Kidney (tissue), 14 donors: ENCODE results near the gene LCAT. TPM values are rescaled to one million over a fixed set of nuclear protein-coding genes. Genes with fewer than 3 reads are reported as not detected.

Source experiments
- DNase-seq, 5 donors: peaks; one replicate each; pipeline ENCODE4 v3.0.0-alpha.2; 2013 to 2020
- FAIRE-seq: peaks from 2 replicates; lab custom pipeline; 2012; peaks lifted over from hg19 to GRCh38; lab: Jason Lieb, UNC
- H3K27ac ChIP-seq, 2 donors: one replicate each; pipeline ENCODE4 v1.7.0; 2013; ENCODE audit warnings: low read depth in 2 of 2, low read length in 2 of 2, inconsistent platforms in 1 of 2
- H3K27me3 ChIP-seq: one replicate; pipeline ENCODE4 v1.7.1; 2013; ENCODE audit warnings: low read length, inconsistent platforms; ENCODE audit not compliant: control insufficient read depth, insufficient read depth
- H3K36me3 ChIP-seq, 3 donors: one replicate each; pipeline versions ENCODE4 v1.7.0 to v1.7.1; 2013; ENCODE audit warnings: low read length in 3 of 3, control low read depth in 1 of 3, inconsistent platforms in 1 of 3; ENCODE audit not compliant: insufficient read depth in 3 of 3, control insufficient read depth in 2 of 3
- H3K4me1 ChIP-seq, 3 donors: one replicate each; pipeline versions ENCODE4 v1.7.0 to v1.7.1; 2013; ENCODE audit warnings: low read length in 3 of 3, inconsistent platforms in 1 of 3, low read depth in 1 of 3; ENCODE audit not compliant: control insufficient read depth in 2 of 3, insufficient read depth in 2 of 3
- H3K4me3 ChIP-seq, 3 donors: one replicate each; pipeline versions ENCODE4 v1.7.0 to v1.8.1; 2013; ENCODE audit warnings: low read length in 3 of 3, control low read depth in 1 of 3, inconsistent platforms in 1 of 3
- H3K9ac ChIP-seq, 3 donors: one replicate each; pipeline versions ENCODE4 v1.7.0 to v1.7.1; 2013; ENCODE audit warnings: low read length in 3 of 3, control low read depth in 1 of 3, inconsistent platforms in 1 of 3
- H3K9me3 ChIP-seq, 3 donors: one replicate each; pipeline versions ENCODE4 v1.7.0 to v1.7.1; 2013; ENCODE audit warnings: low read length in 3 of 3, control low read depth in 1 of 3, inconsistent platforms in 1 of 3; ENCODE audit not compliant: control insufficient read depth in 2 of 3, insufficient read depth in 1 of 3
- intact Hi-C: fragments of 100-400 bp; cut with DNase I; formaldehyde crosslinking; loops from one replicate; pipeline ENCODE4 v1.11.1; 2022
- polyA plus RNA-seq: library from polyadenylated mRNA; stranded (reverse); fragments of 350-450 nt; fragmentation: Illumina TruSeq; extraction: RNeasy Lipid Tissue Mini Kit (QIAGEN cat#74804); gene quantifications from one replicate; pipeline ENCODE4 v1.2.3, GENCODE V29; 2014; ENCODE audit warnings: low read depth, low replicate concordance; ENCODE audit not compliant: insufficient read depth
- total RNA-seq: library from RNA; stranded (reverse); fragmentation: NEBNext Ultra II Directional; extraction: Animal tissue kit (Norgen Biotek cat#: 25700); gene quantifications from one replicate; pipeline ENCODE4 v1.2.1, GENCODE V29; 2021
- TF ChIP-seq, protein P1 (sequence below): IDR thresholded peaks from 3 replicates; pipeline ENCODE4 v1.5.1; 2012; ENCODE audit warnings: mild to moderate bottlenecking, moderate library complexity, borderline replicate concordance; ENCODE audit not compliant: insufficient read depth; ENCODE audit errors: extremely low read depth
- donor health status: control.
- donor health status: control.
- donor health status: control.
- donor health status: control.
- donor health status: control.
- donor health status: DM: yes; HTN: yes; CAD: no.
- donor health status: Normal renal cell carcinoma (clear cell type).

LCAT gene
- total and polyA plus RNA-seq, 2 donors from 2014 or later: 10.2 to 27.4 TPM

DNA sequence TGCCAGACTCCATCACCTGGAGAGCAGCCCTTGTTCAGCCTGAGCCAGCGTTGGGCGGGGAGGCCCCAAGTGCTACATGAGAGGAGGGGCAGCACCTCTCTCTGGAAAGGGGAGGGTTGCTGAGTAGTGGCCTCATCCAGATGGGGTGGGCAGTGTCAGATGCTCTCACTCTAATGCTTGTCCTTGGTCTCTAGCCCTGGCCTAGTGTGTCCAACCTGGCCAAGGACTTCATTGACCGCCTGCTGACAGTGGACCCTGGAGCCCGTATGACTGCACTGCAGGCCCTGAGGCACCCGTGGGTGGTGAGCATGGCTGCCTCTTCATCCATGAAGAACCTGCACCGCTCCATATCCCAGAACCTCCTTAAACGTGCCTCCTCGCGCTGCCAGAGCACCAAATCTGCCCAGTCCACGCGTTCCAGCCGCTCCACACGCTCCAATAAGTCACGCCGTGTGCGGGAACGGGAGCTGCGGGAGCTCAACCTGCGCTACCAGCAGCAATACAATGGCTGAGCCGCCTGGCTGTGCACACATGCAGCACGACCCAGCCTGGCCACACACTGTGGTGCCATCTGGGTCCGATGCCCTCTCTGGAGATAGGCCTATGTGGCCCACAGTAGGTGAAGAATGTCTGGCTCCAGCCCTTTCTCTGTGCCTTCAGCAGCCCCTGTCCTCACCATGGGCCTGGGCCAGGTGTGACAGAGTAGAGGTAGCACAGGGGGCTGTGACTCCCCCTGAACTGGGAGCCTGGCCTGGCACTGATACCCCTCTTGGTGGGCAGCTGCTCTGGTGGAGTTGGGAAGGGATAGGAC lies 16.6 kb downstream of the LCAT start:
- intact Hi-C loops: loop anchor here (10.0 kb wide), 2 partner anchors 113 to 253 kb away; no protein-coding TSS in a partner anchor
- DNase-seq: no peak
- Histone ChIP-seq H3K36me3 (peaks cover 0 to 11% (median 2%) of the 10 kb centered on the region in 3 donors), H3K27me3 (no peaks in the 10 kb centered on the region), H3K9ac (no peak overlapping the region), H3K9me3 (no peaks in the 10 kb centered on the region), H3K4me3 (no peak overlapping the region), H3K4me1 (peaks cover 0 to 6% (median 0%) of the 10 kb centered on the region in 3 donors), H3K27ac (no peak overlapping the region)
- TF ChIP-seq, protein P1, sequence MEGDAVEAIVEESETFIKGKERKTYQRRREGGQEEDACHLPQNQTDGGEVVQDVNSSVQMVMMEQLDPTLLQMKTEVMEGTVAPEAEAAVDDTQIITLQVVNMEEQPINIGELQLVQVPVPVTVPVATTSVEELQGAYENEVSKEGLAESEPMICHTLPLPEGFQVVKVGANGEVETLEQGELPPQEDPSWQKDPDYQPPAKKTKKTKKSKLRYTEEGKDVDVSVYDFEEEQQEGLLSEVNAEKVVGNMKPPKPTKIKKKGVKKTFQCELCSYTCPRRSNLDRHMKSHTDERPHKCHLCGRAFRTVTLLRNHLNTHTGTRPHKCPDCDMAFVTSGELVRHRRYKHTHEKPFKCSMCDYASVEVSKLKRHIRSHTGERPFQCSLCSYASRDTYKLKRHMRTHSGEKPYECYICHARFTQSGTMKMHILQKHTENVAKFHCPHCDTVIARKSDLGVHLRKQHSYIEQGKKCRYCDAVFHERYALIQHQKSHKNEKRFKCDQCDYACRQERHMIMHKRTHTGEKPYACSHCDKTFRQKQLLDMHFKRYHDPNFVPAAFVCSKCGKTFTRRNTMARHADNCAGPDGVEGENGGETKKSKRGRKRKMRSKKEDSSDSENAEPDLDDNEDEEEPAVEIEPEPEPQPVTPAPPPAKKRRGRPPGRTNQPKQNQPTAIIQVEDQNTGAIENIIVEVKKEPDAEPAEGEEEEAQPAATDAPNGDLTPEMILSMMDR: no peak
- no peak for FAIRE-seq

DNA sequence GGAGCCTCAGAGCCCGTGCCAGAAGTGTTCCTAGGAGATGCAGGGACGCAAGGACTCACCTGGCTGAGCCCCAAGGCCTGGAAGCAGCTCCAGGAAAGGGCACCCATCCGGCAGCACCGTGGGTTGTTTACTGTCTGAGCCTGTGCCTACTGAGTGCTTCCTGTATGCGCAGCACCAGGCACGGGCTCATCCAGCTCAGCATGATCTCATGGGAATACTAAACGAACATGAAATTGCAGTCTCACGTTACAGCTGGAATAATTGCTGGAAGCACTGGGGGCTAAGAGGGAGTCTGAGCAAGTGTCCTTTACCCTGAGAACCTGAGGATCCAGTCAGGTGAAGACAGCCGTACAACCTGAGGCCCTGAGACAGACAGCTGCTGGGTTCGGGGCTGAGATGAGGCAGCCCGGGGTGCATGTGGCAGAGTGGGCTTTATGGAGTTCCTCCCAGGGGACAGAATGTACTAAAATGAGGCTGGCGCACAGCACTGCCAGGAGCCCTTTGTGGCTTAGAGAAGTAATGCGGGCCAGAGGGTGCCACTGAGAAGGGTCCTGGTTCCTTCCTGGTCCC lies 17.7 kb downstream of the LCAT start:
- Histone ChIP-seq H3K4me1 (peaks cover 0 to 6% (median 0%) of the 10 kb centered on the region in 3 donors), H3K27ac (no peak overlapping the region), H3K27me3 (no peaks in the 10 kb centered on the region), H3K9me3 (no peaks in the 10 kb centered on the region), H3K9ac (no peak overlapping the region), H3K36me3 (peaks cover 0 to 11% (median 2%) of the 10 kb centered on the region in 3 donors), H3K4me3 (no peak overlapping the region)
- DNase-seq: no peak
- TF ChIP-seq, protein P1: no peak
- FAIRE-seq: no peak
- intact Hi-C loops: loop anchor here (10.0 kb wide), 2 partner anchors 111 to 251 kb away; no protein-coding TSS in a partner anchor

DNA sequence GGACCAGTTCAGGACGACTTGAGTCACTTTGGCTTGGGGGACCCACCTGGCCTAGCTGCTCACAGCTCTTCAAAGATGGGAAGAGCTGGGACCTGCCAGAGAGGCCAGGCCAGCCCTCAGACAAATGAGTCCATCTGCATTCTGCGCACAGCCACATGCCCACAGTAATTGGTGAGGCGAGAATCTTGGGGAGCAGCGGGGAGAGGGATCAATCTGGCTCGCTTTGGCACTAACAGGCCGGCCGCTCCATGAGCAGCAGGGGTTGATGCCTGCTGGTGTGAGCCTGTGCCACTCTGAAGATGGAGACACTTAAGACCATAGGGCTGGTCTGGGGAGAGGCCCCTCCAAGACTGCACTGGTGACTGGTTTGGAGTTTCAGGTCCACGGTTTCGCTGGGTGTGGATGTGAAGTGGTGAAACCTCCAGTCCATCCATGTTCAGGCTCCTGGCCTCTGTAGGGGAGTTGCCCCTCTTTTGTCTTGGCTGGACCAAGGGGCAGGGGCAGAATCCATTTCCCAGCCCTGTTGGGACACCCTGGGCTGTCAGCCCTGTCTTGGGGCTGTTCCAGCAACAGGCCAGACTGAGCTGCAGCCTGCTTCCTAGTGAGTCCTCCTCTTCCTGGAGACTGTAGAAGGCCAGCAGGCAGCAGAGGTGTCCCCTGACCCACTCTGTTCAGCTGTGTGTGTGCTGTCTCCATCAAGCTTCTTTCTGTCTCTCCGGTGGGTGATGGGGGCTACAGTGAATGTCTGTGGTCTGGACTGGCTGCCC lies 19.6 kb downstream of the LCAT start:
- TF ChIP-seq, protein P1: no peak
- H3K36me3 ChIP-seq: peaks cover 0 to 5% (median 4%) of the 10 kb centered on the region in 3 donors
- H3K9me3 ChIP-seq: no peaks in the 10 kb centered on the region
- H3K27ac ChIP-seq: no peak overlapping the region
- peaks cover 0 to 6% (median 0%) of the 10 kb centered on the region in 3 donors for H3K4me1 ChIP-seq
- no peak overlapping the region for H3K4me3 ChIP-seq
- no peak for FAIRE-seq
- no peak for DNase-seq
- no peak overlapping the region for H3K9ac ChIP-seq
- intact Hi-C loops: loop anchor here (10.0 kb wide), 2 partner anchors 110 to 250 kb away; no protein-coding TSS in a partner anchor
- H3K27me3 ChIP-seq: no peaks in the 10 kb centered on the region
